Neural cell (in vitro differentiated cells): ENCODE data around the gene RPL12. TPM values are rescaled to one million over a fixed set of nuclear protein-coding genes. Genes with fewer than 3 reads are reported as not detected.

Experiments used
- H2AFZ ChIP-seq: fragments of 200-600, 300-800 bp; sonication (generic), shearing (Covaris generic); 2 replicates; pipeline ENCODE4 v1.6.0; 2014; ENCODE audit warnings: low read depth, mild to moderate bottlenecking, antibody characterized with exemption, low read length, moderate library complexity
- H3F3A ChIP-seq: fragments of 200-600 bp; shearing (Covaris generic); 2 replicates; pipeline ENCODE4 v1.6.1; 2016; ENCODE audit warnings: mild to moderate bottlenecking, moderate library complexity, mixed read lengths, antibody characterized with exemption, low read length; ENCODE audit not compliant: insufficient read depth, poor library complexity, severe bottlenecking
- H3K27ac ChIP-seq: fragments of 200-600, 300-800 bp; sonication (generic), shearing (Covaris generic); 2 replicates; pipeline ENCODE4 v1.5.1; 2014; ENCODE audit warnings: mild to moderate bottlenecking, low read length, moderate library complexity
- H3K27me3 ChIP-seq: fragments of 300-800, 200-600 bp; sonication (generic), shearing (Covaris generic); 2 replicates; pipeline ENCODE4 v1.6.0; 2014; ENCODE audit warnings: mild to moderate bottlenecking, low read depth, low read length, moderate library complexity; ENCODE audit not compliant: insufficient read depth
- H3K36me3 ChIP-seq: fragments of 300-800, 200-600 bp; sonication (generic), shearing (Covaris generic); 2 replicates; pipeline ENCODE4 v1.5.1; 2014; ENCODE audit warnings: mild to moderate bottlenecking, antibody characterized with exemption, low read length, moderate library complexity; ENCODE audit not compliant: insufficient read depth
- H3K4me2 ChIP-seq: fragments of 300-800, 200-600 bp; sonication (generic), shearing (Covaris generic); 2 replicates; pipeline ENCODE4 v1.6.0; 2014; ENCODE audit warnings: mild to moderate bottlenecking, low read length
- H3K4me3 ChIP-seq: fragments of 300-800, 200-600 bp; sonication (generic), shearing (Covaris generic); 2 replicates; pipeline ENCODE4 v1.5.1; 2014; ENCODE audit warnings: mild to moderate bottlenecking, low read length, moderate library complexity
- H3K79me2 ChIP-seq: fragments of 200-600 bp; shearing (Covaris generic); replicated peaks from 2 replicates; pipeline ENCODE4 v1.6.0; 2014; ENCODE audit warnings: mild to moderate bottlenecking, low read length, moderate library complexity; ENCODE audit not compliant: insufficient read depth
- H3K9ac ChIP-seq: fragments of 300-800, 200-600 bp; sonication (generic), shearing (Covaris generic); 2 replicates; pipeline ENCODE4 v1.6.1; 2016; ENCODE audit warnings: mild to moderate bottlenecking, low read length, mixed read lengths
- H3K9me2 ChIP-seq: fragments of 200-600 bp; shearing (Covaris generic); 2 replicates; pipeline ENCODE4 v1.6.1; 2016; ENCODE audit warnings: mild to moderate bottlenecking, low read length, mixed read lengths; ENCODE audit not compliant: insufficient read depth
- H3K9me3 ChIP-seq: fragments of 200-600, 300-800 bp; sonication (generic), shearing (Covaris generic); 2 replicates; pipeline ENCODE4 v1.6.1; 2016; ENCODE audit warnings: mild to moderate bottlenecking, mixed run types, low read length, moderate library complexity, mixed read lengths
- H4K20me1 ChIP-seq: fragments of 200-600 bp; shearing (Covaris generic); 2 replicates; pipeline ENCODE4 v1.6.1; 2016; ENCODE audit warnings: mild to moderate bottlenecking, mixed run types; ENCODE audit not compliant: insufficient read depth
- EP300 ChIP-seq: fragments of 450-650 bp; conservative IDR thresholded peaks from 2 replicates; pipeline ENCODE4 v1.6.1; 2014; ENCODE audit warnings: antibody characterized with exemption, mild to moderate bottlenecking, moderate library complexity; ENCODE audit not compliant: poor library complexity, severe bottlenecking
- EZH2 ChIP-seq: fragments of 200-600, 300-800 bp; shearing (Covaris generic), sonication (generic); IDR thresholded peaks from 2 replicates; pipeline ENCODE4 v1.6.1; 2014; ENCODE audit warnings: antibody characterized with exemption, low read length, borderline replicate concordance, mild to moderate bottlenecking; ENCODE audit not compliant: insufficient read depth, poor library complexity, severe bottlenecking
- MXI1 ChIP-seq: fragments of 450-650 bp; conservative IDR thresholded peaks from 2 replicates; pipeline ENCODE4 v1.6.1; 2014; ENCODE audit warnings: antibody characterized with exemption, mild to moderate bottlenecking; ENCODE audit not compliant: poor library complexity, severe bottlenecking
- POLR2AphosphoS5 ChIP-seq: IDR thresholded peaks from 2 replicates; pipeline ENCODE4 v1.6.1; 2012
- RAD21 ChIP-seq: fragments of 450-650 bp; conservative IDR thresholded peaks from 2 replicates; pipeline ENCODE4 v1.6.1; 2014; ENCODE audit warnings: antibody characterized with exemption, mild to moderate bottlenecking, moderate library complexity
- SMC3 ChIP-seq: fragments of 450-650 bp; conservative IDR thresholded peaks from 2 replicates; pipeline ENCODE4 v1.6.1; 2014; ENCODE audit warnings: antibody characterized with exemption, mild to moderate bottlenecking, moderate library complexity; ENCODE audit not compliant: poor library complexity
- TAF1 ChIP-seq: IDR thresholded peaks from 2 replicates; pipeline ENCODE4 v1.6.1; 2012; ENCODE audit warnings: low read depth
- polyA plus RNA-seq: library from polyadenylated mRNA; depleted of rRNA; stranded (reverse); fragments of >200 nt; gene quantifications from 2 replicates; pipeline ENCODE4 v1.2.3, GENCODE V29; 2014
- TF ChIP-seq, protein P1 (sequence below): IDR thresholded peaks from 2 replicates; pipeline ENCODE4 v1.6.1; 2012; ENCODE audit warnings: borderline replicate concordance
- TF ChIP-seq, protein P2 (sequence below): fragments of 450-650 bp; IDR thresholded peaks from 2 replicates; pipeline ENCODE4 v1.5.1; 2014; ENCODE audit warnings: antibody characterized with exemption, mild to moderate bottlenecking, moderate library complexity; ENCODE audit not compliant: poor library complexity, severe bottlenecking

The RPL12 gene
- polyA plus RNA-seq, 1 donor from 2014 or later: 862 TPM

DNA sequence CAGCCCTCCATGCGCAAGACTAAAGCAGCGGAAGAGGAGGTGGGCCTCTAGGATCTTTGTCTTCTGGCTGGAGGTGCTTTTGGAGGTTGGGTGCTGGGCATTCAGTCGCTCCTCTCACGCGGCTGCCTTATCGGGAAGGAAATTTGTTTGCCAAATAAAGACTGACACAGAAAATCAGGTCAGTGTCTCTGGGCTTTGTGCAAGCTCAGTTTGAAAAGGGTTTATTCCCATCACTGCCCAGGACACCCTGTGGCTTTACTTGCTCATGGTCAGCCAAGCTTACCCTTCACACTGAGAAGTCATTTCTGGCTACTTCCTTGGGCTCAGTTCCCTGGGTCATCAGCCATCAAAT, 43.7 kb downstream of the RPL12 start:
- Histone ChIP-seq H3K27me3 (no peaks in the 10 kb centered on the region), H2AFZ (no peak overlapping the region), H3K36me3 (no peaks in the 10 kb centered on the region), H4K20me1 (no peaks in the 10 kb centered on the region), H3K27ac (no peak overlapping the region), H3K9me2 (no peaks in the 10 kb centered on the region), H3K9ac (no peak overlapping the region), H3K4me3 (no peak overlapping the region), H3K4me2 (no peak overlapping the region), H3F3A (no peaks in the 10 kb centered on the region), H3K9me3 (no peaks in the 10 kb centered on the region), H3K79me2 (no peaks in the 10 kb centered on the region)
- TF ChIP-seq MXI1: no peak
- TF ChIP-seq, protein P1, sequence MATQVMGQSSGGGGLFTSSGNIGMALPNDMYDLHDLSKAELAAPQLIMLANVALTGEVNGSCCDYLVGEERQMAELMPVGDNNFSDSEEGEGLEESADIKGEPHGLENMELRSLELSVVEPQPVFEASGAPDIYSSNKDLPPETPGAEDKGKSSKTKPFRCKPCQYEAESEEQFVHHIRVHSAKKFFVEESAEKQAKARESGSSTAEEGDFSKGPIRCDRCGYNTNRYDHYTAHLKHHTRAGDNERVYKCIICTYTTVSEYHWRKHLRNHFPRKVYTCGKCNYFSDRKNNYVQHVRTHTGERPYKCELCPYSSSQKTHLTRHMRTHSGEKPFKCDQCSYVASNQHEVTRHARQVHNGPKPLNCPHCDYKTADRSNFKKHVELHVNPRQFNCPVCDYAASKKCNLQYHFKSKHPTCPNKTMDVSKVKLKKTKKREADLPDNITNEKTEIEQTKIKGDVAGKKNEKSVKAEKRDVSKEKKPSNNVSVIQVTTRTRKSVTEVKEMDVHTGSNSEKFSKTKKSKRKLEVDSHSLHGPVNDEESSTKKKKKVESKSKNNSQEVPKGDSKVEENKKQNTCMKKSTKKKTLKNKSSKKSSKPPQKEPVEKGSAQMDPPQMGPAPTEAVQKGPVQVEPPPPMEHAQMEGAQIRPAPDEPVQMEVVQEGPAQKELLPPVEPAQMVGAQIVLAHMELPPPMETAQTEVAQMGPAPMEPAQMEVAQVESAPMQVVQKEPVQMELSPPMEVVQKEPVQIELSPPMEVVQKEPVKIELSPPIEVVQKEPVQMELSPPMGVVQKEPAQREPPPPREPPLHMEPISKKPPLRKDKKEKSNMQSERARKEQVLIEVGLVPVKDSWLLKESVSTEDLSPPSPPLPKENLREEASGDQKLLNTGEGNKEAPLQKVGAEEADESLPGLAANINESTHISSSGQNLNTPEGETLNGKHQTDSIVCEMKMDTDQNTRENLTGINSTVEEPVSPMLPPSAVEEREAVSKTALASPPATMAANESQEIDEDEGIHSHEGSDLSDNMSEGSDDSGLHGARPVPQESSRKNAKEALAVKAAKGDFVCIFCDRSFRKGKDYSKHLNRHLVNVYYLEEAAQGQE: no peak
- TF ChIP-seq SMC3: no peak
- TF ChIP-seq POLR2AphosphoS5: no peak
- no peak for TF ChIP-seq TAF1
- TF ChIP-seq RAD21: no peak
- TF ChIP-seq, protein P2, sequence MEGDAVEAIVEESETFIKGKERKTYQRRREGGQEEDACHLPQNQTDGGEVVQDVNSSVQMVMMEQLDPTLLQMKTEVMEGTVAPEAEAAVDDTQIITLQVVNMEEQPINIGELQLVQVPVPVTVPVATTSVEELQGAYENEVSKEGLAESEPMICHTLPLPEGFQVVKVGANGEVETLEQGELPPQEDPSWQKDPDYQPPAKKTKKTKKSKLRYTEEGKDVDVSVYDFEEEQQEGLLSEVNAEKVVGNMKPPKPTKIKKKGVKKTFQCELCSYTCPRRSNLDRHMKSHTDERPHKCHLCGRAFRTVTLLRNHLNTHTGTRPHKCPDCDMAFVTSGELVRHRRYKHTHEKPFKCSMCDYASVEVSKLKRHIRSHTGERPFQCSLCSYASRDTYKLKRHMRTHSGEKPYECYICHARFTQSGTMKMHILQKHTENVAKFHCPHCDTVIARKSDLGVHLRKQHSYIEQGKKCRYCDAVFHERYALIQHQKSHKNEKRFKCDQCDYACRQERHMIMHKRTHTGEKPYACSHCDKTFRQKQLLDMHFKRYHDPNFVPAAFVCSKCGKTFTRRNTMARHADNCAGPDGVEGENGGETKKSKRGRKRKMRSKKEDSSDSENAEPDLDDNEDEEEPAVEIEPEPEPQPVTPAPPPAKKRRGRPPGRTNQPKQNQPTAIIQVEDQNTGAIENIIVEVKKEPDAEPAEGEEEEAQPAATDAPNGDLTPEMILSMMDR: no peak
- TF ChIP-seq EZH2: no peak

DNA sequence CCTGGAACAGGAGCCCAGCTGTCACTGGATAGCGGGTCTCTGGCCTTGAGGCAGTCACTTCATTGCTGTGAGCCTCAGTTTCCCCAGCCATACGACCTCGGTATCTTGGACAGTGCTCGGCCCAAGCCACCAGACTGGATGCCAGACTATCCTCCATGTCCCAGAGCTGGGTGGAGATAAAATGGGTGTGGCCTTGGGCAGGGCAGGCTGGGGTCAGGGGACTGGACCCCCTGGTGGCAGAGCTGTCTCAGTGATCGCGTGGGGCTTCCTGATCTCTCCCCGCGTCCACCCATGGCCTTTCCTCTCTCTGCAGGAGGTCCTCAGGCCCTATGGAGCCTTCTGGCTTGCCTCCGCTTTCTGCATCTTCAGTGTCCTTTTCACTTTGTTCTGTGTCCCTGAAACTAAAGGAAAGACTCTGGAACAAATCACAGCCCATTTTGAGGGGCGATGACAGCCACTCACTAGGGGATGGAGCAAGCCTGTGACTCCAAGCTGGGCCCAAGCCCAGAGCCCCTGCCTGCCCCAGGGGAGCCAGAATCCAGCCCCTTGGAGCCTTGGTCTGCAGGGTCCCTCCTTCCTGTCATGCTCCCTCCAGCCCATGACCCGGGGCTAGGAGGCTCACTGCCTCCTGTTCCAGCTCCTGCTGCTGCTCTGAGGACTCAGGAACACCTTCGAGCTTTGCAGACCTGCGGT, 44.3 kb downstream of the RPL12 start:
- H3K9ac ChIP-seq: no peak overlapping the region
- H3K27ac ChIP-seq: no peak overlapping the region
- H2AFZ ChIP-seq: no peak overlapping the region
- no peaks in the 10 kb centered on the region for H4K20me1 ChIP-seq
- no peaks in the 10 kb centered on the region for H3K27me3 ChIP-seq
- H3K9me2 ChIP-seq: no peaks in the 10 kb centered on the region
- no peak overlapping the region for H3K4me3 ChIP-seq
- H3K4me2 ChIP-seq: no peak overlapping the region
- TF ChIP-seq, protein P1: no peak
- TF ChIP-seq TAF1 (no peak), POLR2AphosphoS5 (no peak), SMC3 (no peak), EP300 (no peak), RAD21 (no peak), EZH2 (no peak), MXI1 (no peak)
- TF ChIP-seq, protein P2: no peak
- H3K79me2 ChIP-seq: no peaks in the 10 kb centered on the region
- H3F3A ChIP-seq: no peaks in the 10 kb centered on the region
- no peaks in the 10 kb centered on the region for H3K36me3 ChIP-seq
- no peaks in the 10 kb centered on the region for H3K9me3 ChIP-seq
